ENCODE results near the gene SPRED1. TPM values are rescaled to one million over a fixed set of nuclear protein-coding genes. Genes with fewer than 3 reads are reported as not detected.

The SPRED1 gene
- total RNA-seq = 4.2 TPM

DNA sequence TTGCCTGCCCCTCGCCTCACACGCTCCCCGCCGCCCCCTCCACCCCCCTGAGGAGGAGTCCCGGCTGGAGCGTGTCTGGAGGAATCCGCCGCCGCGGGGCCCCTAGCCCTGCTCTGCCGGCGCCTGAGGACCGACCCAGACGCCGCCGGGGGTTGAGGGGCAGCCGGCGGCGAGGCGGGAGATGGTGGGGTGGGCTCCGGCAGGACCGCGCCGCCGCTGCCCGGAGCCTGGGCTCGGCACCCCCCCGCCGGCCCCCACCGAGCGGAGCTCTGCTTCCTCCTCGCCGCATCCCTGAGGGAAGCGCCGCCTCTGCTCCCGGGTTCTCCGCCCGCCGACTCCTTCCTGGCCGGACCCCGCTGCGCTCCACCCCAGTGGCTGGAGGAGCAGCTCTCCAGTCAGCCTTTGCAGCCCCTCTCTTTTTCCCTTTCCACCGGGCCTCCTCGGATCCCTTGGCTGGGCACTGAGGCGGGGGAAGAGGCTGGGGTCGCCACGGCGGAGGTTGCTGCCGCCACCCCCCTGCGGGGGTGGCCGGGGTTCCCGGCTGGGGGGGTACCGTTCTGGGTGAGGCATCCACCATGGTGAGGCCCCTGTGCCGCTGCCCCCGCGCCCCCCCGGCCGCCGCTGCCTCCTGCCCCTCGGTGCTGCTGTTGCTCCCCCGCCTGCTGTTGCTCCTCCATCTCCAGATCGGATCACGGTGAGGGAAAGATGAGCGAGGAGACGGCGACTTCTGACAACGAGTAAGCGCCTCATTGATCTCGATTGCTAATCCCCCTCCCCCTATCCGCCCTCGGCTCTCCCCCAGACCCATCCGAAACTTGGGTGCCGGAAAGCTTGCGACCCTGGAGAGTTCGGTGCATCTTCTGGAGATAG, at the start of gene SPRED1:
Gene SPRED1 (plus strand): TSS at position 356 of the 870 bp plus-strand sequence. CDS start 350 bp downstream, at position 706.
- DNase-seq (ENCODE audit: low spot score) (peak; percentile 62), ATAC-seq (peak; percentile 53)

DNA sequence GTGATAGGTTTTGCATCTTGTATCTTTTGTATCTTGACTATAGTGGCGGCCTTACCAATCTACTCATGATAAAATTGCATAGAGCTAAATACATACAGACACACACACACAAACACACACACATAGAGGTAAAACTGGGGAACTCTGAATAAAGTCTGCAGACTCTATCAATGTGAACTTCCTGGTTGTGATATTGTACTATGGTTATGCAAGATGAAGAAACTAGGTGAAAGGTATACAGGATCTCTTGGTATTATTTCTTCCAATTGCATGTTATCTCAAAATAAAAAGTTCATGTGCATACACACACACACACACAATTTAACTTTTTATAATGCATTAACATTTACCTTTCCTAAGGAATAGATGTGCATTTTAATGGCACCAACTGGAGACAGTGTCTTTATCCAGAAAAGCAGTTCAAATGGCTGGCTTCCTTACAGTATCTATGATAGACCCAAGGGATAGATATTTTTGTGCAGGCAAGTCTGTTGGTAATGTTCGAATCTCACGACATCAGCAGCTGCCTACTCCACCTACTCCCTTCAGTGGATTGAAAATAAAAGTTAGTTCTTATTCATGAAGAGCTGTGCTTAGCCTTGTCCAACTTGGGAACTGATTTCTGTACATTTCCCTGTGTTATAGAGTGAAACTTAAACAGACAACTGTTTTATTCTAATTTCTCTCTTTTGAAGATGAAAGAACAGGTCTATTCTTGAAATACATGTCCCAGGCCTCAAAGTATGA, 46.9 kb upstream of the SPRED1 start:
- no peak for DNase-seq (ENCODE audit: low spot score)
- ATAC-seq = peak; percentile 35

- ATAC-seq (no peak), DNase-seq (ENCODE audit: low spot score) (no peak)
Measured at GRCh38 chr15:38207621-38208020, 45.0 kb upstream of the SPRED1 start.

DNA sequence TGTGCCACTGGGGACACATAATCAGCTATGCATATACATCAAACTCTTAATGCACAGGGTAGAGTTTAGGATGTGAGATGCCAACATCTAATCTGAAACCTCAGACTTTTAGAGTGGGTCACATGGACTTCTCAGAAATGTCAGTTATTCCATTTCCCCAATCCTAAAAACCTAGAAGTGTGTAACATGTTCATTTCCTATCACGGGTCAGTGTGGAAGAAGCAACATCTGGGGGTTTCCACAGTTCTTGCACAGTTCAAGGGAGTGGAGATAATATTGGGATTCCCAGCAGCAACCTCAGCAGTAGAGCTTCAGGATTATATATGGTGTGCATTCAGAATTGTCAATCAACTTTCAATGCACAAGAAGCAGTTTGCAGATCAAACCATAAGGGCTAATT, 44.4 kb upstream of the SPRED1 start:
- DNase-seq (ENCODE audit: low spot score) (no peak), ATAC-seq (no peak)

DNA sequence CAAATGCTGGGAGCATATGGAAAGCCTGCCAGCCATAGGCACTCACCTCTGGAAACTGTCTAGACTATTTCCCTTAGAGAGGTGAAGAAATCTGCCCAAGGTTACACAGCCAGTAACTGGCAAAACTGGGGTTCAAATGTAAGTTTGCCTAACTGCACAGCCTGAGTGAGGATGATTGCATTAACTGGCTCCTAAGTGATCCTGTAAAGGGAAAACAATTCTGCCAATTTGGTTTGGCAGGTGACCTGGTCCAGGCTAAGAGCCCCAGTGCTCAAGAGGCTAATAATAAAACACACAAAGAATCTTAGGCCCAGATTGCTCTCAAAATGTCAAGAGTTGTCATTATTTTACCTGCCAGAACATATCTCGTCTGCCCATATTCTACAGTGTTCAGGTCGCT, 43.9 kb upstream of the SPRED1 start:
- no peak for ATAC-seq

GRCh38 chr15:38211249-38211648, 41.4 kb upstream of the SPRED1 start:
- DNase-seq (ENCODE audit: low spot score) (no peak), ATAC-seq (no peak)

More for the DNA sequence above, 43.9 kb upstream of the SPRED1 start:
- no peak for DNase-seq (ENCODE audit: low spot score)

GRCh38 chr15:38211811-38212210, 40.8 kb upstream of the SPRED1 start:
- ATAC-seq (no peak), DNase-seq (ENCODE audit: low spot score) (no peak)

GRCh38 chr15:38212729-38213351, 39.8 kb upstream of the SPRED1 start:
- DNase-seq (ENCODE audit: low spot score) (no peak), ATAC-seq (no peak)

GRCh38 chr15:38213356-38213755, 39.3 kb upstream of the SPRED1 start:
- no peak for ATAC-seq

DNA sequence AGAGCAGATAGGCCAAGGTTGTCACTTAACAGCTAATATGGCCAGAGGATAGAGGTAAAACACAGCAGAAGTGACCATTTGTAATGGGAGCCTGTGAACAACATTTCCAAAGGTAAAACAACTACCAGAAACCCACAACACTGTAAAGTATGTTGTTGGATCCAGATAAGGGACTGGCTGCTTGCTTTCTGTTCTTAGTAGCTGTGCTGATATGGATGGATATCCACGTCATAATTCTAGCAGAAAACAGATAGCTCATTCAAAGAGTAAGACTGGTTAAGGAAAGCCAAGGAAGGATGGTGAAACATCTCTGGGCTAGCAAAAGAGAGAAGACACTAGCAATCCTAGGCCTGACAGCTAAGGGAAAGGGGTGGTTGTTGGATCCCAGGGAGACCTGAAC, 36.9 kb upstream of the SPRED1 start:
- DNase-seq (ENCODE audit: low spot score) (no peak), ATAC-seq (no peak)

More at GRCh38 chr15:38213356-38213755, 39.3 kb upstream of the SPRED1 start:
- no peak for DNase-seq (ENCODE audit: low spot score)

DNA sequence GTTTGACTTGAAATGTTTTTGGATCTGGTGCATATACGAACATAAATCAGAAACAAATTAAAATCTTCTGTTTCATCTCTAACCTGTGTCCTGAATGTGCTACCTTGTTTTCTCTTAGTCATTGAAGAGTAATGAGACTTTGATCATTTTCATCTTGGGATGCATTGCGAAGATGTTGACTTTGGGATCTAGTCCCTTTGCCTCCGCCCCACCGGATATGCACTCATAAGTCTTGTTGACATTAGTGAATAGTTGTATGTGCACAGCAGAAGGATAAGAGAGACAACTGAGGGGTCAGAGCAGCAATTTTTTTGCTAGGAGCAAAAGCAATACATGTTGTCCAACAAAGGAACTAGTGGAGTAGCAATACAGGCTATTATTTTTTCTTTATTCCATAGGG, 35.9 kb upstream of the SPRED1 start:
- ATAC-seq = no peak
- no peak for DNase-seq (ENCODE audit: low spot score)

DNA sequence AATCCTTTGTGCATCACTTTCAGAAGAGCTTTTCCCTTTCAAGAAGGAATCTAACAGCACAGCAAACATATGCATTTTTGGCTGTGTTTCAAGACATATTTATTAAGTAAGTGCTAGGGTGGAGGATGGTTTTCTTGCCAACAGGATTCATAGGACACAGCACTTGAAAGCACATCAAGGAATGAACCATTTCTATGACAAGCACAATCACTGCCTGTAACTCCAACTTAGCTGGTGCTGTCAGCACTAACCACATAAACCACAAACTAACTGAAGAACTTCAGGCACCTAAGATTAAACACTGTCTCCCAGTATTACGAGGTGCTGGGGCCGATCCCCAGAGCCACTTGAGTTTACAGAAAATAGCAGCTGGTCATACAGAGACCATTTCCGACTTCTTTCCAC, 35.4 kb upstream of the SPRED1 start:
- DNase-seq (ENCODE audit: low spot score) = no peak

DNA sequence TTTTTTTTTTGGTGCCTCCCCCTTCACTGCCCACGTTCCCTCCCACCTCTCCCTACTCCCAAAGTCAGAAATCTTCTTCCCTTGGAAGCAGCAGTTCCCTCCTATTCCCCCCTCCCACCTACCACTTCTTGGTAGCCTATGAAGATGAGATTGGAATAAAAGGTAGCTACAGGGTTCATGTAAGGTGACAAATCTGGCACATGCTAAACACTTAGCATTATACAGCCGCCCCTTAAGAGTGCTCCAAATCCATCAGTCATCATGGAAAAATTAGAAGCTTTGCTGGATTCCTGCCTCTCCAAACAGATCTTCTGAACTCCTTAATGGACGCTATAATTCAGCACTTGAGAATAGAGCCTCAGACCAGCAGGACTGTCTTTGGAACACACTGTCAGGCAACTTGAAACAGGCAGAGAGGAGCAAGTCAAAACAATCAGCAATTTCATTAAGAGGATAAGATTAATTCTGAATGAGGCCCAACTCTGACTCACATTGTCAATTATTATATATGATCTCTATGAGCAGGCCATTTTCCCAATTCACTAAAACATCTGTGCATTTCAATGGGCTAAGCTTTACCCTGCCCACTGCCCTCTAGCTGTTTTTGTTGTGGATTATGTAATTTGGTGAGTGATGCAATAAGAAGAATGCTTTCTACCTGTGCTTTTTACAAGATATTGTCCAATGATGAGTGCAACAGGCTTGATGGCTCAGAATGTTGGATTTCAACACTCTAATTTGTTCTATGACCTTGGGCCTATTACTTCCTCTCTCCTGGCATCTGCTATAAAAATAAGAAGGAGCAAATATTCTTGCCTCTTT, 34.6 kb upstream of the SPRED1 start:
- DNase-seq (ENCODE audit: low spot score) (no peak), ATAC-seq (no peak)

More for the DNA sequence above, 35.4 kb upstream of the SPRED1 start:
- no peak for ATAC-seq

GRCh38 chr15:38220606-38221273, 31.9 kb upstream of the SPRED1 start:
- no peak for DNase-seq (ENCODE audit: low spot score)
- peak; percentile 27 for ATAC-seq

GRCh38 chr15:38224486-38224885, 28.1 kb upstream of the SPRED1 start:
- DNase-seq (ENCODE audit: low spot score) (no peak), ATAC-seq (no peak)

DNA sequence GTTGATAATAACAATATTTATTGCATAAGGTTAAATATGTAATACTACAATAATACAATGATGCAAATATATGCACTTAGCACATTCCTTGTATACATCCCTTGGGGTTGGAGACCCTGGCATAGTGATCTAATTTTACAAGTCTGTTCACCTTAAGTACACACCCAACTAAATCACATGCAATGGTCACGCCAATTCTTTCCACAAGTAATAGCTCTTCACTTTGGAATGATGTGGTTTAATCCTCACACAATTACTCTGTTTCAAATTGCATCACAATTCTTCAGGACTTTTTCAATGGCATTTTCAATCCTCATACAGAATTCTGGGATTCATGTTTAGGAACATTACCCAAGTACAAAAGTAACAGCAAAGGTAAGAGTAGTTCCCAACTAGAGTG, 27.3 kb upstream of the SPRED1 start:
- ATAC-seq = no peak
- no peak for DNase-seq (ENCODE audit: low spot score)

DNA sequence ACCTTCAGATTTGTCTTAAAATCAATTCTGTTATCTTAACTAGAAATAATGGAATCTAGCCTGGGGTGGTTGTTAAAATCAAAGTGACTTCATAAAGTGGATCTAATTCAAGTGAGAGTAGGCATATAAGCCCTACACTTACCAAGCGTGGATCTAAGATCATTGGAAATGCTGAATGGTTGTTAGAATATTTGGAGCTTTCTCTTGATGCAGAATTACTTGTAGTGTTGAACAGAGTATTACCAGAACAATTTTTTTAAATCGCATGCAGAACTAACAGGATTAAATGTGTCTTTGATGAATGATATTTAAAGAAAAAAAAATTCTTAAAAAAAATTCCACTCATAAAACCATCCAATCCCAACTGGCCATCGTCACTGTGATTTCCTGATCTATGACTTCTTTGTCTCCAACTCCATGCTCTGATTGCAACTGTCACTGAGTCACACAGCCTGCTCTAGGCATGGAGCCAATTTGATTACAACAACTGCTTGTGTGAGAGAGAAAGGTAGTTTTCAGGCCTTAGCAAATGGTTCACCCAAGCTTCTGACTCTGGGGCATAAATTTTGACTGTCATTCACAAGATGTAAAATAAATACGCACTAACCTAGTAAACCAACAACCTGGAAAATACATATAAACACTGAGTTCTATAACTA, 25.9 kb upstream of the SPRED1 start:
- DNase-seq (ENCODE audit: low spot score) (no peak), ATAC-seq (peak; percentile 37)

DNA sequence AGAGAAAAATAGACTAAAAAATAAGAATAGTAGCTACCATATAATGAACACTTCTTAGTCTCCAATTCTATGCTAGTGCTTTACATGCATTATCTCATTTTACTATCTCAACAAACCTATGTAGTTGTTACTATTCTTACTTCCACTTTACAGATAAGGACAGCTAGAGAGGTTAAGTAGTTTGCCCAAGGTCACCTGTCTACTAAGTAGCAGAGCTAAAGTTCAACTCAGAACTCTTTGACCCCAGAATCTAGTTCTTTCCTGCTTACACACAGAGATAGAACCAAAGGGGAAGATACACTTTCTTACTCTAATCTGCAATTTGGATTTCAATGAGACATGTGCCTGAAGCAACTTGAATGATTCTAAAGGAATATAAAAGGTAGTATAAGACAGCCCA, 24.7 kb upstream of the SPRED1 start:
- DNase-seq (ENCODE audit: low spot score) (no peak), ATAC-seq (no peak)

- DNase-seq (ENCODE audit: low spot score) (no peak), ATAC-seq (no peak)
Measured at GRCh38 chr15:38228618-38229017, 24.0 kb upstream of the SPRED1 start.
